ENCODE results near the gene ZNF480. TPM values are rescaled to one million over a fixed set of nuclear protein-coding genes. Genes with fewer than 3 reads are reported as not detected.
A peak's percentile ranks its signal among the peaks of the same experiment; 100 is the strongest.

Gene ZNF480
- polyA plus RNA-seq, 1 experiment: 2.1 TPM

GRCh38 chr19:52370341-52370710 is 73.4 kb downstream of the ZNF480 start:
- DNase-seq (ENCODE audit: low read depth): no peak
- POLR2A ChIA-PET: no interaction called here
- H3K4me3 ChIP-seq (ENCODE audit: low read depth, low read length): peak overlapping the region; percentile 50
- no peak for TF ChIP-seq CTCF (IDR thresholded peaks at IDR 0.05; ENCODE audit: insufficient read depth, low read depth, low read length)
- no peaks in the 10 kb centered on the region for H3K27me3 ChIP-seq (ENCODE audit: control insufficient read depth, insufficient read depth, low read length)
- CTCF ChIA-PET: no interaction called here
- H3K36me3 ChIP-seq (ENCODE audit: control insufficient read depth, insufficient read depth, low read length): peaks cover 2% of the 10 kb centered on the region

Small RNA genes within 50 kb of the gene (small RNA-seq; reads per million reads assigned to genes)
- gene MIR643 (ENCODE audit: insufficient read length, low read depth, low replicate concordance): 9.1 reads per million, percentile 75 among the genes with 10 or more reads in this experiment
- gene RF00019 (ENCODE audit: insufficient read length, low read depth, low replicate concordance): not detected

Other genes with a start within 250 kb of the ZNF480 start
- gene ZNF432, start 248.3 kb upstream of the ZNF480 start, polyA plus RNA-seq (2011; rRNA removed): 1.9 and 4.4 TPM in 2 replicates
- gene ZNF841, start 201.4 kb upstream of the ZNF480 start, polyA plus RNA-seq (2011; rRNA removed): 4.8 and 6.7 TPM in 2 replicates
- 2.6 and 3.1 TPM in 2 replicates for gene ZNF616, start 157.2 kb upstream of the ZNF480 start, polyA plus RNA-seq (2011; rRNA removed)
- 1.5 and 2.0 TPM in 2 replicates for gene ZNF836, start 125.5 kb upstream of the ZNF480 start, polyA plus RNA-seq (2011; rRNA removed)
- 146 and 269 TPM in 2 replicates for gene PPP2R1A, start 107.1 kb upstream of the ZNF480 start, polyA plus RNA-seq (2011; rRNA removed)
- gene ZNF766, start 27.6 kb upstream of the ZNF480 start, polyA plus RNA-seq (2011; rRNA removed): 4.2 and 7.9 TPM in 2 replicates
- 1.4 and 1.7 TPM in 2 replicates for gene ZNF610, start 39.1 kb downstream of the ZNF480 start, polyA plus RNA-seq (2011; rRNA removed)
- 12.9 and 16.1 TPM in 2 replicates for gene ZNF880, start 72.8 kb downstream of the ZNF480 start, polyA plus RNA-seq (2011; rRNA removed)
- 12.1 and 18.3 TPM in 2 replicates for gene ZNF528, start 100.7 kb downstream of the ZNF480 start, polyA plus RNA-seq (2011; rRNA removed)
- gene ZNF534, start 132.0 kb downstream of the ZNF480 start, polyA plus RNA-seq (2011; rRNA removed): 0.05 TPM in 1 of 2 replicates, not detected in the other
- gene ZNF578, start 156.4 kb downstream of the ZNF480 start, polyA plus RNA-seq (2011; rRNA removed): 0.82 and 1.7 TPM in 2 replicates
- gene ZNF808, start 230.5 kb downstream of the ZNF480 start, polyA plus RNA-seq (2011; rRNA removed): 2.8 and 4.5 TPM in 2 replicates